NCI-H1694 (cell line): ENCODE data around the gene FHL1.
"Not testable (repeated sequence)": the region's sequence is repeated elsewhere in the genome, so short reads cannot be mapped to it uniquely, and the experiment has no call there.

Experiments
- DNase-seq: peaks from one replicate; lab custom pipeline; 2025; lab: John Stamatoyannopoulos, UW

Gene FHL1

DNA sequence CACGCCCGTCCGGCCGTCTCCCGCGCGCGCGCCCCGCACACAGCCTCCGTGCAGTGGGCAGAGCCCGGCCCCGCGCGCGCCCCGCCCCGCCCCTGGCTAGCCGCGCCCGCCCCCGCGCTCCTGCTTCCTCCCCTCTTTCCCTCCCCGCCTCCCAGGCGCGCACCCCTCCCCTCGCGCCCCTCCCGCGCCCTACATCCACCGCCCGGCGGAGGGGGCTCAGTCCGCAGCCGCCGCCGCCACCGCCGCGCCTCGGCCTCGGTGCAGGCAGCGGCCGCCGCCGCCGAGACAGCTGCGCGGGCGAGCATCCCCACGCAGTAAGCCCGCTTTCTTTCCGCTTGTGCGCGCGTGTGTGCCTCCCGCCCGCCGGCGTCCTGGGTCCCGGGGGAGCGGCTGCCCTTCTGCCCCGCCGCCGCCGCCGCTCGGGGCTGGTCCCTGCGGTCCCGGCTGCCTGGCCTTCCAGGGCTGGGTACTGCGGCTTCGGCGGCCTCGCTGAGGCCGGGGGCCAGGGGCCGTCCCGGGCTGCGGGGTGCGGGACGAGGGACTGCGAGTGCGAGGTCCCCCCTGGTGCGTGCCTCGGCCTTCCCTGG lies at the start of gene FHL1:
Gene FHL1, plus strand, starts transcription at position 219 of the 587 bp plus-strand sequence.
- peak; percentile 26 for DNase-seq

DNA sequence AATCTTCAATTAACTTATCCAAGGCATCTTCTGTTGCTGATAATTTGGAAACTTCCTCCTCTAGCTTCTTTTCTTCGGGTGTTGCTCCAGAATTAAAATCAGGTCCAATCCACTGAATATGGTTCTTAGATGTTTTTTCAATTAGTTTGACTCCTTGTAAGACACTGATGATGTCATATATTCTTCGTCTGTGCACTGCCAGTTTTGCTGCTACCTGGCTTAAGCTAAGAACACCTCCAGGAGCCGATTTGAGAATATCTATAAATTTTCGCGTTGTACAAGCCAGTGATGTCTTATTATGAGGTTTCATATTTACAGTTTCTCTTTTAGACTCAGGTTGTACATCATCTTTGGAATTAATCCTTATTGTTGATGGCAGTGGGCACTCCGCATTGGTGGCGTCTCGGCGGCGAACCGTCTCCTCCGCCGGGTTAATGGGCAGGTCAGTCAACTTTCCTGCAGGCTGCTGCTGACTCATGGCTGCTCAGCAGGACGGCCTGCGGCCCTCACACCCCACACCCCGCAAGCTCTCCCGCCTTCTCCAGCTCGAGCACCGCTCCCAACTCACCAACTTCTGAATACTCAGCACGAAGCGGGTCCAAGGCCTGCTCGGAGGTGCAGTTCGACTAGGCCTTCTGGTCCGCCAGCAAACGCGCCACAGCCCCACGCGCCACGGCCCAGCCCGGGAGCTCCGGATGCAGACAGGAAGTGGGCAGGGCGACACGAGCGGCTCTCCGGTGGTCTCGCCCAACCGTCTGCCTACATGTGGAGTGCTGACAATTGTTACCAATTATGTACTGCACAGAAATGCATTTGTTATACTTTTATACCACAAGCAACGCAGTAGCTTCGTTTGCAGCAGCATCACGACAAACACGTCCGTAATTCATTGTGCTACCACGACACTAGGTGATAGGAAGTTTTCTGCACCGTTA lies 49.2 kb upstream of the FHL1 start:
- DNase-seq = no peak

DNA sequence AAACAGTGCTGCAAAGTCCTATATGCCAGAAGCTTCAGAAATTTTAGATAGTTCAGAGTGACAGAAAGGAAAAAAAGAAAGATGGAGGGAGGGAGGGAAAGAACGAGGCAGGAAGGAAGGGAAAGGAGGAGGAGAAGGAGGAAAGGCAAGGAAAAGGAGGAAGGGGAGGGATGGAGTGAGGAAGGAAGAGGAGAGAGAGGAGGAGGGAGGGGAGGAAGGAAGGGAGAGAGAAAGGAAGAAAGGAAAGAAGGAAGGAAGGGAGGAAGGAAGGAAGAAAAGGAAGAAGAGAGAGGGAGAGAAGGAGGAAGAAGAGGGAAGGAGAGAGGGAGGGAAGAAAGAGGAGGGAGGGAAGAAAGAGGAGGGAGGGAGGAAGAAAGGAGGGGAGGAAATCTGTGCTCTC lies 42.4 kb upstream of the FHL1 start:
- no peak for DNase-seq

DNA sequence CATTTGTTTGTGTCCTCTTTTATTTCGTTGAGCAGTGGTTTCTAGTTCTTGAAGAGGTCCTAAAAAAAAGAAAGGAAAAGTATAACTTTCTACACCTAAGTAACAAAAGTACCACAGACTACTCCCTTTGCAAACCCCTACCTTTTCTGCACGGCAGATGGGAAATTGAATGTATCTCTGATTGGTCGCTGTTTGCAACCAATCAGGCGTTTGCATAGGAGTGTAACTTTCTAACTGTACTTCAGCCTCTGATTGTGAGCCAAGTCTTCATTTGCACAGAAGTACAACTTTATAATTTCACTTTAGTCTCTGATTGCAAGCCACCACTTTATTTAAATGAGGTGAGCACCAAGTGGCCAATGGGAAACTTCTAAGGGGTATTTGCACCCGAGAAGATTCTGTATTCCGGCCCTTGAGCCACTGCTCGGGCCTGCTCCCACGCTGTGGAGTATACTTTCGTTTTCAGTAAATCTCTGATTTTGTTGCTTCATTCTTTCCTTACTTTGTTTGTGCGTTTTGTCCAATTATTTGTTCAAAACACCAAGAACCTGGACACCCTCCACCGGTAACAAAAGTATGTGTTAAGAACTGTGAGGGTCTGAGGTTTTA lies 40.3 kb upstream of the FHL1 start:
- DNase-seq = no peak

DNA sequence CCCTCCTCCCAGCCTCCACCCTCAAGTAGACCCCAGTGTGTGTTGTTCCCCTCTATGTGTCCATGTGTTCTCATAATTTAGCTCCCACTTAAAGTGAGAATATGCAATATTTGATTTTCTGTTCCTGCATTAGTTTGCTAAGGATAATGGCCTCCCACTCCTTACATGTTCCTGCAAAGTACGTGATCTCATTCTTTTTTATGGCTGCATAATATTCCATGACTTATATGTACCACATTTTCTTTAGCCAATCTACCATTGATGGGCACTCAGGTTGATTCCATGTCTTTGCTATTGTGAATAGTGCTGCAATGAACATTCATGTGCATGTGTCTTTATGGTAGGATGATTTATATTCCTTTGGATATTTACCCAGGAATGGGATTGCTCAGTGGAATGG lies 38.4 kb upstream of the FHL1 start:
- DNase-seq = not testable (repeated sequence)

DNA sequence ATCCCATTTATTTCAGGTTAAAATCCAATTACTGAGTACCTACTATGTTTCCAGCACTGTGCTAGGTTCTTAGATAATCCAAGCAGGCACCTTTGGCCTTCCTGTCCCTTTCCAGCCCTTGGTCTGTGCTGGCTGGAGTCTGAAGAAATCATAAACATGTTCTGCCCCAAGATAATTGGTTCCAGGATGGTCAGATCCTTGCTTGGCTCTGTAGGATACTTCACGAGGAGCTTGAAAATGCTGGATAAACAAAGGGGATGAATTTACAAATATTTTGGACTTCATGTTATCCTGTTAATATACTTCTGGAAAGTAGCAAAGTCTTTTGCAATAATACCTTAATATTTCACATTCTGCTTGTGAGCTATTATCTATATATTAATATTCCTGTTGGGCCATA lies 35.0 kb upstream of the FHL1 start:
- DNase-seq = no peak

DNA sequence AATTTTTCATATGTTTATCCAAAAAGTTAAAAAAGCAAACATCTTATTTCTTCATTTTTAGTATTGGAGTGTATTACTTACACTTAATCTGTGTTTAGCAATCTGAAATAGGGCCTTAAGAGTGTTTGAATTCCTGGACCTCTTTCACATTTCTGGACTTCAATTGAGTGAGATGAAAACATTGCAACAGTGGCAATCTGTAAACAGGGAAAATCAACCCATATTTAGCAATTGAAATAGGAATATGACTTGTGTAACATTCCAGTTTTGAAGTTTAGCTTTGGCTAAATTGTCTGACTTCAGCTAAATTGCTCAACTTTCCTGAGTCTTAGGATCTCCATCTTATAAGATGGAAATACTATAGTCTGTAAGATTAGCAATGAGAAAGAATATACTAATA lies 34.6 kb upstream of the FHL1 start:
- no peak for DNase-seq

DNA sequence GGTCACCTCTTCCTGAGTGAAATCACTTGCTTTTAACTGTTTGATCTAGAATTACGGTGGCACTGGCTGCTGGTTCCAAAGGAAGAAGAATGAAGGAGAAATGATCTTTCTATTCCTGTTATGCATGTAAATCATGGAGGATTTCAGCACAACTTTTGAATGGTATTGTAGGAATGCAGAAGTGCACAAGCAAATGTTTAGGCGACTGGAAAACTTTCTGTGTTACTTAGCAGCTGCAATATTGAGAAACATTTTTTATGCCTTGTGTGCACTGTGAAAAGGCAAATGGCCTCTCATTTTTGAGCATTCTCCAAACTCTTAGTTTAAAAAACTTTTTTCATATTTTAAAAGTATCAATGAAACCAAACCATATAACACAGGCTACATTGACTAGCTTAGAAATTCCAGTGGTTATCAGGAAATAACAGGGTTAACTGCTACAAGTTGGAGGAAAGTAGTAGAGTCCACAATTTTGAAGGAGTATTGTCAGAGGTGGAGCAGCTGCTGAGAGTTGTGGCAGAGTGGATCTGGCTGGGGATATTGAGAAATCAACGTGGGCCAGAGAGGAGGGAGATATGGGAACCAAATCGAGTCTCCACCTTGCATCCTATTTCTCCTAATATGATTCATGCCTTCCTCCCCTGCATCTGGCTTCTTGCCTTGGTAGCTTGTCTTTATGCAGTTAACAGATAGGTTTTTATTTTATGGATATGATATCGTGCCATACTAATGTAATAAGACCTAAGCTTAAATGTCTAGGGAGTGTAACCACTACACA lies 32.0 kb upstream of the FHL1 start:
- DNase-seq = no peak

DNA sequence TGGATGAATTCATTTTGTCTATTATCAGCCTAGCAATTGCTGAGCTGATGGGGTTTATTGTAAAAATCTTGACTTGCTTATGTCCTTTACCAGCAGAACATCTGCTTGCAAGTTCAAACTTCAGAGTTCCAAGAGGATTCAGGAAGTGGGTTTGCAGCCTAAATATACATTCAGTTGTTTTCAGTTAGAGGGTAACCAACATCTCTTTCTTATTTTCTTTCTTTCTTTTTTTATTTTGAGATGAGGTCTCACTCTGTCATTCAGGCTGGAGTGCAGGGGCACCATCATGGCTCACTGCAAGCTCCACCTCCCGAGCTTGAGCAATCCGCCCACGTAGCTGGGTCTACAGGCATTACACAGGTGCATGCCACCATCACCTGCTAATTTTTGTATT lies 31.4 kb upstream of the FHL1 start:
- DNase-seq = no peak

DNA sequence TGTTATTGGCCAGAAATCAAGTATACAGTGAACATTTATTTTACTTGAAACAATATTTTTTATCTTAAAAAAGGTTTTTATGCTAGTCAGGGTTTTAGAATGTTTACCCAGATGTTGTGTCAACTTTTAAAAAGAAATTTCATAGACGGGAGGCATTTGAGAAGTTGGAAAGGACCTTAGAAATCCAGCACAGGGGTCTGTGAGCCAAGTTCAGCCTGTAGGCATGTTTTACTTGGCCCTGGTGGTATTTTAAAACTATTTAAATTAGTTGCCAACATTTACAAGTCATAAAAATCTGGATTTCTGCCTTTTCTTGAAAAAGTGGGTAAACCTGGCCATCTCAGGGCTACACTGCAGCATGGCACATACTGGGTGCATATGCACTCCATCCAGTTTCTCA lies 25.5 kb upstream of the FHL1 start:
- no peak for DNase-seq

DNA sequence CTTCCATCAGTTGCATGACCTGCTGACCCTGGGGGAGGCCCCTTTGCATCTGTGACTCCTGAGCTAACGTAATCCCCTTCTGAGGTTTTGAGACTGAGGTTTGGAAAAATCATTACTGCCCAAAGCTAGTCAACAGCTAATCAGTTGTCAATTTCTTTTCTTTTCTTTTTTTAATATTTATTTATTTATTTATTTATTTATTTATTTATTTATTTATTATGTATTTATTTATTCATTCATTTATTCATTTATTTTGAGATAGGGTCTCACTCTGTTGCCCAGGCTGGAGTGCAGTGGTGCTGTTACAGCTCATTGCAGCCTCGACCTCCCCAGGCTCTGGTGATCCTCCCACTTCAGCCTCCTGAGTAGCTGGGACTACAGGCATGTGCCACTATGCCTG lies 25.1 kb upstream of the FHL1 start:
- DNase-seq = no peak

DNA sequence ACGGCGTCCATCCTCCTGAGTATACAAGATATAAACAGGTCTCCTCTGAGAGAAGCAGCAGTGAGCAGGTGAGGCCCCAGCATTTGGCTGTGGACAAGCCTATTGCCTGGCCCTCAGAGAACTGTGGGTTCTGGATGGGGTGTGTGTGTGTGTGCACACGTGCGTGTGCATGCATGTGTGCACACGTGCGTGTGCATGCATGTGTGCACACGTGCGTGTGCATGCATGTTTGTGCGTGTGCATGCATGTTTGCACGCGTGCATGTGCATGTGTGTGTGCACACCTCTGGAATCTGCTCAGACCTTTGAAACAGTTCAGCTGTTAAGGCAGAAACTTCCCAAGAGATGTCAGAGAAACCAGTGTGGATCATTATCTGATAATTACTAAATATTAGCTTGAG lies 22.2 kb upstream of the FHL1 start:
- DNase-seq = no peak

DNA sequence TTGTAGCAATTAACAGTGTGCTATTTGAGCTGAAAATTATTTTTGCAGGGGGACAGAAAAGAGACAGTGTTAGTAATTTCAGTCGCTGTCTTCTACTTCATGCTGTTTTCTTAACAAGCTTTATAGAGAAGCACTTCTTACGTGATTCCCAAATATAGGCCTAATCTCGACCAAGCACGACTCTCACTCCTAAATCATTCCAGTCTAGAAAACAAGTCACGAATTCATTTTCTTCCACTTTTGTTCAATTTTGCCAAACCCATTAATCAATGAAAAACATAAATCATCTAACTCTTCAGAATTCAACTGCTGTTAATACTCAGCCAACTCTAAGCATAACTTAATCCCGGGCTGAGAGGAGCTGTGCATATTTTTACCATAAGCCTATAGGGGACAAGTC lies 21.0 kb upstream of the FHL1 start:
- DNase-seq = no peak

DNA sequence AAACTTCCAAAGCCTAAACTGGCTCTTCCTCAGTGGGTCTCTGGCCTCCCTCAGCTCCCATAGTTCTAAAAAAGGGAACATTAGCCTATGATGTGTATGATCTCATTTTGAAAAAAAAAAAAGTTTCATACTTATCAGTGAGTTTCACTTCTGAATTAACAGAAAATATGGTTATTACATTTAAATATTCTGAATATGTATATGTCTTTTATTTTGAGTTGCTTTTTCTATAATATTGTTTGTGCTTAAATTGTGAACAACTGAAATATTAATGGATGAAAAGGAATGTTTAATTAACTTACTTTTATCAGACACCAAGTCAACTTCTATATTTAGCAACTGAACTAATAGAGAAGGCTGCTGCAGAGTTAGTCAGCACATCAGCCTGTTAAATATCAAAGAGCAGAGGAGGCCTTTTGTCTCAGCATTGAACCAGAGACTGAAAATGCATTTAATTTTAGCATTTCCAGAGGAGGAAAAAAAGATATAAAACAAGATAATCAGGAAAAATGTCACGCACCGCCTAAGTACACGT lies 20.4 kb upstream of the FHL1 start:
- no peak for DNase-seq

DNA sequence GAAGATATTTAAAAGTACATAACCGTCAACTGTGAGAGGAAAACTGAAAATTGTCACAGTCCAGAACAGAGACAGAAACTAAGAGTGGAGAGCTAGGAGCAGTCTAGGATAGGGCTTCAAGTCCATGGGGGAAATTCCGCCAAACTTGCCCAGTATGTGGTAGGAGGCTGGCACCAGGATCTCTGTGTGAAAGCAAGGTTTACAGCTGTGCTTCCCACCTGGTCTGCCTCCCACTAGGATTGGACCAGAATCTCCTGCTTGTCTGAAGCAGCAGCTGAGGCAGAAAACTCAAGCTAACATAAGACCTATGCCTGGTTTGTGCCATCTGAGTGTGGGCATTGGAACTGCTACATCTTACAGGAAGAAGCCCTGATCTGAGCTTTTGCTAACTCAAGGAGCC lies 18.6 kb upstream of the FHL1 start:
- no peak for DNase-seq

DNA sequence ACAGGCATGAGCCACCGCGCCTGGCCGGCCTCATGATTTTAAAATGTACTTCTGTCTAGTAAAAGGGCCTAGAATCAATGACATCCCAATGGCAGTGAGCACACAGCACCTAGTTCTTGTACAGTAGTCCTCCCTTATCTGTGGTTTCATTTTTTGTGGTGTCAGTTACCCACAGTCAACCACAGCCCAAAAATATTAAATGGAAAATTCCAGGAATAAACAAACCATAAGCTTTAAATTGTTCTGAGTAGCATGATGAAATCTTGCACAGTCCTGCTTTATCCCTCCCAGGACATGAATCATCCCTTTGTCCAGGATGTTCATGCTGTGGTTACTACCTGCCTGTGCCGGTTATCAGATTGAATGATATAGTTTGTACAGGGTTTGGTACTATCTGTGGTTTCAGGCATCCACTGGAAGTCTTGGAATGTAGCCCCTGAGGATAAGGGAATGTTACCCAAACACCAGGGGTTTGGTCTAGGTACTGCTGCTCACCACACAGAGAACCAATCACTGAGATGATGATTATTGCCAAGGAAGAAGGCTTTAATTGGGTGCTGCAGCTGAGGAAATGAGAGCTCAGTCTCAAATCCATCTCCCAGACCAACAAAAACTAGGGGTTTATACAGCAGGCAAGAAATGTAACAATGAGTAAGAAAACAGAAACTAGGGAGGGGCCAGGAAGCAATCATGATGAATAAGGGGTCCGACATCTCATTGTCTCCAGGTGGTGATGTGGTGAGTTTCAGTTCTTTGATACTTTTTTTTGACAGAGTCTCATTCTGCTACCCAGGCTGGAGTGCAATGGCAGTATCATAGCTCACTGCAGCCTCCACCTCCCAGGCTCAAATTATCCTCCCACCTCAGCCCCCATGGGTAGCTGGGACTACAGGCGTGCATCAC lies 16.2 kb upstream of the FHL1 start:
- no peak for DNase-seq

DNA sequence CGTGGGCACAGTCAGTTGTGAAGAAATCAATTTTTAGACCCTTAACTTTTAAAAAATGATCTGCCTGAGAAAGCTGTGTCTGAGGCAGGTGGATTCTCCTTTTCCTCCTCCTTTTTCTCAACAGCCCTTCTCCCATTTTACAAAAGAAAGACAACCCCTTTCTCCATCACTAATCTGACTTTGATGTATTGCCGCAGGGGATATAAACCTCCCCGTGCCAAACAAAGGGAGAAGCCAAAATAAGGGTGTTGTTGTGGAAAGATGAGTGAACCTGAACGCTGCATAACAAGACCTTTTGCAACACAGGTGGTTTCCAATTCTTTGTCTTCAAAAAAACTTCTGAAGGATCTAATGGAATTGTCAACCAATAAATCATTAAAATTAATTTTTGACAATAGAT lies 8.4 kb upstream of the FHL1 start:
- no peak for DNase-seq

DNA sequence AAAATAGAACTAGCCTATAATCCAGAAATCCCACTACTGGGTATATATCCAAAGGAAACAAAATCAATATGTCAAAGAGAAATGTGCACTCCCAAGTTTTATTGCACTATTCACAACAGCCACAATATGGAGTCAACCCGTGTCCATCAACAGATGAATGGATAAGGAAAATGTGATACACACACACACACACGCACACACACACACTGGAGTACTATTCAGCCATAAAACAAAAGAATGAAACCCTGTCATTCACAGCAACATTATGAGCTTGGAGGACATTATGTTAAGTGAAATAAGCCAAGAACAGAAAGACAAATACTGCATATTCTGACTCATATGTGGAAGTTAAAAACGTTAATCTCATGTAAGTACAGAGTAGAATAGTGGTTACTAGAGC lies 5.8 kb upstream of the FHL1 start:
- DNase-seq = no peak

DNA sequence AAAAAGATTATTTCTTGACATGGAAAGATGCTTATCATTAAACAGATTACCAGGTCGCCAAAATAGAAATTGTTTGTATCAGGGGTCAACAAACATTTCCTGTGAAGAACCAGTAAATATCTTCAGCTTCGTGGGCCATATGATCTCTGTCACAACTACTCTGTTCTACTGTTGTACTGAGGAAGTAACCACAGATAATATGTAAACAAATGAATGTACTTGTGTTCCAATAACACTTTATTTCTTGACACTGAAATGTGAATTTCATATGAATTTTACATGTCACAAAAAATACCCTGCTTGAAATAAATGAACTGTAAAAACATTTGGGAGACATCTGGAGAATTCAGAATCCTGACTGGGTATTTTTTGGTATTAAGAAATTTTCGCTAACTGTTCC lies 4.7 kb upstream of the FHL1 start:
- no peak for DNase-seq

DNA sequence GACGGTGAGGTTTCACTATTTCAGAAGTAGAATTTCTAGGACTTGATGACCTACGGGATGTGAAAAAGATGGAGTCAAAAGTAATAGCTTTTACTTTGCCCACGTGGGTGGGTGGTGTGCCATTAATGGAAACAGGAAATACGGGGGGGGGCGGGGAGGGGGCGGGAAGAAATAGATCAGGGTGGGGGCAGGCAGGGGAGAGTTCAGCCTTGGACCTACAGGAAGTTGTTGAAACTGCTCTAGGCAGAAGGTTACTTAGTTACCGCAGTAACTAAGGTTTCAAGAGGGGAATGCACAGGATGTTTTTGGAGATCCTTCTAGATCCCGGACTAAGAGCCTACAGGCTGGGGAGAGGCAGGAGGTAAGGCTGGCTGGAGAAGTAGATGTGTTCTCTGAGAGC lies 3.6 kb upstream of the FHL1 start:
- DNase-seq = no peak

DNA sequence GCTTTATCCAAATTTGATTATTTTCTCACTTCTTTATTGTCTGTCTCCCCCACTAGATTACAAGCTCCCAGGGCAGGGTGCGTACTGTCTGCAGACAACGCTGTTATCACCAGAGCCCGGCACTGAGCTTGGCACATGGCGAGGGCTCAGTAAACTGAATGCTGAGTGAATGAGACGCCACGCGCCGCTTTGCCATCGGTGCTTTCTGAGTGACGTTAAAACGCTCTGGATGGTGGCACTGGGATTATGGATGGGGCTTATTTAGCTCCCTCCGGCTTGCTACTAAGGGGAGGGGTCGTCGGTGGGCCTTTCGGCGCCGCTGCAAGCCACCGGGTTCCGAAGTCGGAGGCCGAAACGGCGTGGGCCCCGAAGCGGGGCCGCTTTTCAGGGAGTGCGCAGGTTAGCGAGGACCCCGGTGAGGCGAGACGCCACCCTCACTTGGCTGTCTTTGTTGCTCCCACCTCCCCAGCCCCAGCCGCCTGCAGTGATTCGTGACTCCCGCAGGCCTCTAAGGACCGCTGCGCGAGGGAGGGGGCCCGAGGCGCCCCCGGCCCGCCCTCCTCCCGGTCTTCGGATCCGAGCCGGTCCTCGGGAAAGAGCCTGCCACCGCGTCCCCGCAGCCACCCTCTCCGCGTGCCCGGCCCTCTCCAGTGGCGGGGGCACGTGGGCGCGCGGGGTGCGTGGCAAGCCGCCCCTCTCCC lies 569 bp upstream of the FHL1 start:
- DNase-seq = peak; percentile 12
